ENCODE measurements around the gene SND1.

DNA sequence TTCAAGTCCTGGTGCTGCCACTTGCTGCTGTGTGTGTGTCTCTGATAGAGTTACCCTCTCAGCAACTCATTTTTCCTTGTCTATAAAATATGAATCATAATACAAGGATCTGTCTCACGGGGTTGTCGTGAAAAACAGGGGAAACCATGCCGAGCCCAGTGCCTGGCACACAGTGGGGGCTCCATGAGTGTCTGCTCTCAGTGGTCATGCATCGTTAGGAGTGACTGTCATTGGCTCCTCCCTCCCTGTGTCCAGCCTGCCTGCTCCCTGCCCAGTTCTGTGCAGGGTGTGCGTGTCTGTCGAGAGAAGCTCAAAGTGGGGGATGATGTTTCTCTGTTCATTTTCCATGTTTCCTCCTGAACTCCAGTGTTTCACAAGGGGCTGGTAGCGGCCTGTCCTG, 462.8 kb downstream of the SND1 start:
- TF ChIP-seq, protein P1, sequence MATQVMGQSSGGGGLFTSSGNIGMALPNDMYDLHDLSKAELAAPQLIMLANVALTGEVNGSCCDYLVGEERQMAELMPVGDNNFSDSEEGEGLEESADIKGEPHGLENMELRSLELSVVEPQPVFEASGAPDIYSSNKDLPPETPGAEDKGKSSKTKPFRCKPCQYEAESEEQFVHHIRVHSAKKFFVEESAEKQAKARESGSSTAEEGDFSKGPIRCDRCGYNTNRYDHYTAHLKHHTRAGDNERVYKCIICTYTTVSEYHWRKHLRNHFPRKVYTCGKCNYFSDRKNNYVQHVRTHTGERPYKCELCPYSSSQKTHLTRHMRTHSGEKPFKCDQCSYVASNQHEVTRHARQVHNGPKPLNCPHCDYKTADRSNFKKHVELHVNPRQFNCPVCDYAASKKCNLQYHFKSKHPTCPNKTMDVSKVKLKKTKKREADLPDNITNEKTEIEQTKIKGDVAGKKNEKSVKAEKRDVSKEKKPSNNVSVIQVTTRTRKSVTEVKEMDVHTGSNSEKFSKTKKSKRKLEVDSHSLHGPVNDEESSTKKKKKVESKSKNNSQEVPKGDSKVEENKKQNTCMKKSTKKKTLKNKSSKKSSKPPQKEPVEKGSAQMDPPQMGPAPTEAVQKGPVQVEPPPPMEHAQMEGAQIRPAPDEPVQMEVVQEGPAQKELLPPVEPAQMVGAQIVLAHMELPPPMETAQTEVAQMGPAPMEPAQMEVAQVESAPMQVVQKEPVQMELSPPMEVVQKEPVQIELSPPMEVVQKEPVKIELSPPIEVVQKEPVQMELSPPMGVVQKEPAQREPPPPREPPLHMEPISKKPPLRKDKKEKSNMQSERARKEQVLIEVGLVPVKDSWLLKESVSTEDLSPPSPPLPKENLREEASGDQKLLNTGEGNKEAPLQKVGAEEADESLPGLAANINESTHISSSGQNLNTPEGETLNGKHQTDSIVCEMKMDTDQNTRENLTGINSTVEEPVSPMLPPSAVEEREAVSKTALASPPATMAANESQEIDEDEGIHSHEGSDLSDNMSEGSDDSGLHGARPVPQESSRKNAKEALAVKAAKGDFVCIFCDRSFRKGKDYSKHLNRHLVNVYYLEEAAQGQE (IDR thresholded peaks at IDR 0.05; ENCODE audit: low read depth): no peak
- TF ChIP-seq, protein P2, sequence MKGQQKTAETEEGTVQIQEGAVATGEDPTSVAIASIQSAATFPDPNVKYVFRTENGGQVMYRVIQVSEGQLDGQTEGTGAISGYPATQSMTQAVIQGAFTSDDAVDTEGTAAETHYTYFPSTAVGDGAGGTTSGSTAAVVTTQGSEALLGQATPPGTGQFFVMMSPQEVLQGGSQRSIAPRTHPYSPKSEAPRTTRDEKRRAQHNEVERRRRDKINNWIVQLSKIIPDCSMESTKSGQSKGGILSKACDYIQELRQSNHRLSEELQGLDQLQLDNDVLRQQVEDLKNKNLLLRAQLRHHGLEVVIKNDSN (IDR thresholded peaks at IDR 0.05): no peak
- TF ChIP-seq RAD21 (IDR thresholded peaks at IDR 0.05; ENCODE audit: low read depth) (no peak), FOXM1 (IDR thresholded peaks at IDR 0.05; ENCODE audit: borderline replicate concordance, low read depth) (no peak), EP300 (IDR thresholded peaks at IDR 0.05; ENCODE audit: borderline replicate concordance) (no peak), YY1 (IDR thresholded peaks at IDR 0.05; ENCODE audit: low read depth) (no peak), NFIC (IDR thresholded peaks at IDR 0.05) (no peak), CREB1 (IDR thresholded peaks at IDR 0.05; ENCODE audit: low read depth) (no peak), EGR1 (IDR thresholded peaks at IDR 0.05) (no peak), CEBPB (IDR thresholded peaks at IDR 0.05) (no peak), TEAD4 (IDR thresholded peaks at IDR 0.05) (no peak), TAF1 (IDR thresholded peaks at IDR 0.05; ENCODE audit: low read depth) (no peak)
- TF ChIP-seq, protein P3, sequence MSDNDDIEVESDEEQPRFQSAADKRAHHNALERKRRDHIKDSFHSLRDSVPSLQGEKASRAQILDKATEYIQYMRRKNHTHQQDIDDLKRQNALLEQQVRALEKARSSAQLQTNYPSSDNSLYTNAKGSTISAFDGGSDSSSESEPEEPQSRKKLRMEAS (IDR thresholded peaks at IDR 0.05): no peak

Measured in Ishikawa (cell line).